GM19328 (cell line): ENCODE measurements around the gene PTGFRN.
"Not testable (repeated sequence)": the region's sequence is repeated elsewhere in the genome, so short reads cannot be mapped to it uniquely, and the experiment has no call there.

Experiments used
- ATAC-seq: cut with Tn5 transposase; IDR thresholded peaks from one replicate; pipeline ENCODE4 v1.9.1; 2021; ENCODE audit warnings: mild to moderate bottlenecking, moderate library complexity; ENCODE audit not compliant: unreplicated experiment

PTGFRN gene

DNA sequence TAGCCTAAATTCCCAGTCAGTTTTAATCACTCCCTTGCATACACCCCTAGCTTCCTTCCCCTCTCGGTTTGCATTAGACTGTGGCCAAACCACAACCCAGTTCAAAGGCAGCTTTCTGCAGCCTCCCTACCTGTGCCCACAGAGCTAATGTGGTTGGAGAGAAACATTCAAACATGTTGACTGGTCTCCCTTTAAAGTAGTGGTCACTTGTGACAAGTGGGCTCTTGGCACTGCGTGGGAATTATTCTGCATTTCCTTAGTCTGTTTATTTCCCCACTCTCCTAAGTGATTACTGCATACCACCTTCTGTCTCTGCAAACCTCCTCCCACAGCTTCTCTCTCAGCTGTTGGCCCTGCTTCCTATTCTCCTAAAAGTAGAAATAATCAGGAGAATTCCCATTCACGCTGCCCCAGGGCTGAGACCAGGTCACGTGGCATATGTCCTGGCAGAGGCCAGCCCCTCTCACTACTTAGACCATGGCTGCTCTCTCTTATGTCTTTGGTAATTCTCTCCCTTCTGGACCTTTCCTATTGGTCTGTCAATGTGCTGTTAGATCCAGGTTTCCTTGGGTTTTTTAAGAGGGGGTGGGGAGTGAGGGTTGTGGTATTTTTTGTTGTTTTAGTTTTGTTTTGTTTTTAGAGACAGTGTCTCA lies 53.4 kb downstream of the PTGFRN start:
- ATAC-seq, result no peak

DNA sequence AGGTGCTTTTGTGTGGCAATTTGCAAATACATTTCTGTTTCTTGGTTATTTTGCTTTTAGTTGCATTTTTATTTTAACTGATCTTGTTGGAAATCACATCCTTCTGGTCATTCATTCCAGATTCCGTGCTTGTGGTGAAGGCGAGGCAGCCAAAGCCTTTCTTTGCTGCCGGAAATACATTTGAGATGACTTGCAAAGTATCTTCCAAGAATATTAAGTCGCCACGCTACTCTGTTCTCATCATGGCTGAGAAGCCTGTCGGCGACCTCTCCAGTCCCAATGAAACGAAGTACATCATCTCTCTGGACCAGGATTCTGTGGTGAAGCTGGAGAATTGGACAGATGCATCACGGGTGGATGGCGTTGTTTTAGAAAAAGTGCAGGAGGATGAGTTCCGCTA lies 57.1 kb downstream of the PTGFRN start:
- ATAC-seq, result no peak

DNA sequence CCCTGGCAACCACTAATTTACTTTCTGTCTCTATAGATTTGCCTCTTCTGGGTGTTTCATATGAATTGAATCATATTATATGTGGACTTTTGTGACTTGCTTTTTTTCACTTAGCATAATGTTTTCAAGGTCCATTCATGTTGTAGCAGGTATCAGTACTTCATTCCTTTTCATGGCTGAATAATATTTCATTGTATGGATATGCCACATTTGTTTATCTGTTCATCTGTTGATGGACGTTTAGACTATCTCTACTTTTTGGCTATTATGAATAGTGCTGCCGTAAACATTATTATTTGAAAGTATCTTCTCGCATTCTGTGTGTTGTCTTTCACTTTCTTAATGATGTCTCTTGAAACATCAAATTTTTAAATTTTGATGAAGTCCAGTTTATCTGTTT lies 59.0 kb downstream of the PTGFRN start:
- ATAC-seq, result no peak

DNA sequence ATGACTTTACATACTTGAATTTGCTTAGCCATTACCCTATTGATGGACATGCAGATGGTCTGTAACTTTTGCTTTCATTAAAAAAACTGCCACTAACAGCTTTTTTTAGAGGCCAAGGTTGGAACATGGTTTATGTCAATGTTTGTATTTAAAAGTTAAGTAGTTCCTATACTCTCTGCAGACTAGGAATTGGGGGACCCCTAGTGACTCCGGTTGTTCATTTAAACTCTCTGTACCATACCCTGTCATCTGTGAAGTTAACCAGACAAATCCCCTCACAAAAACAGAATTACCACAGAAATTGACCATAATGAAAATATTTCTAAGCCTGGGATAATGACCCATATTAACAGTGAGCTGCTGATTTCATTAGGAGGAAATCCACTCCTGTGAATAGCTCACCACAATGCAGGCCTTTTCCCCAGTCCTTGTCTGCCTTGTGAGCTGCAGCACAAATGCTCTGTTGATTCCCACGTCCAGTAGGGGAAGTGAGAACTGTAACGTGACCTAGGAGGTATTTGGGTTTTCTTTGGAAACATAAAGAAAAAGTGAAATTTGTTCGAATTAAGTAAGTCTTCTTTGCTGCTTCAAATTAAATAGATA lies 61.6 kb downstream of the PTGFRN start:
- ATAC-seq, result no peak

DNA sequence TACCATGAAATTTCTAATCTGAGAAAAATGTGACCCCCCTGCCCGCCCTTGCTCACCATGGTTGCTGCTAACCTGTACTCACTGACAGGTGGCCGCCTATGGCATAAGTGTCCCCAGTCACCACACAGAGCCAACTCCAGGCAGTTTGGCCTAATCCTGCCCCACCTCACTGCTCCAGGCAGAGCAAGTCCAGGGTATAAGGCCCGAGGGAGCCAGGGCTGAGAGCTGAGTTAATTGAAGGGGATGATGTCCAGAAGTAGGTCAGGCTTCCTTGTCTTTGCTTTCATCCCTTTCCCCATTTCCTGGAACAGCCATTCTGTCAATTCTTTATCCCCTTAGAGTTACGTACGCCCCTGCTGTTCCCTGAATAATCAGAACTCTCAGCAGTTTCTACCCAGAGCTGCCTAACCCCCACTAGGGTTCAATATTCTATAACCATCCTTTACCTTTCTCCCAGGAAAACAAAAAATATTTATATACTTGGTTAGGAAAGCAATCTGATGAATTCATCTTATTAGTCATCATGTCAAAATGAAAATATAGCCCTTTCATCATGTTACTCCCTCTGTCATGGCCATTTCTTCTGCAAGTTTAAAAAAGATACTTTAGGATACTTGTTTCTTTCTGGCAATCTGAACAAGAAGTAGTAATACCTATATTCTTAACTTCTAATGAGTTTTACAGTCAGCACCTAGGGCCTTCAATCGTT lies 62.4 kb downstream of the PTGFRN start:
- no peak for ATAC-seq

DNA sequence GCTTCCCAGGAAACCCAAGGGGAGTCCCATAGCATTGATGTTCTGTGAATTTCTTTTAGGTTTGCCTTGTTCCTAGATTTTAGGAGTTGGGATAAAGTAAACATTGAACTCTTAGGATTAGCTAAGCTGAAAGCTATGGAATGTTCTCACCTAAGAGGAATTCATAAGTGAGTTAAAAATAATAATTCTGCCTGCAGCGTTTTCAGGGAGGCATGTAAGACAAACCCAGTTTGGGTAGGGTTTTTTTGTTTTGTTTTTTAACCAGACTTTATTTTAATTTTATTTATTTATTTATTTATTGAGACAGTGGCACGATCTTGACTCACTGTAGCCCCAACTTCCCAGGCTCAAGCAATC lies 62.9 kb downstream of the PTGFRN start:
- ATAC-seq, result no peak

DNA sequence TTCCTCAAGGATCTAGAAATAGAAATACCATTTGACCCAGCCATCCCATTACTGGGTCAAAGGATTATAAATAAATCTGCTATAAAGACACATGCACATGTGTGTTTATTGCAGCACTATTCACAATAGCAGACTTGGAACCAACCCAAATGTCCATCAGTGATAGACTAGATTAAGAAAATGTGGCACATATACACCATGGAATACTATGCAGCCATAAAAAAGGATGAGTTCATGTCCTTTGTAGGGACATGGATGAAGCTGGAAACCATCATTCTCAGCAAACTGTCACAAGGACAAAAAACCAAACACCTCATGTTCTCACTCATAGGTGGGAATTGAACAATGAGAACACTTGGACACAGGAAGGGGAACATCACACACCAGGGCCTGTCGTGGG lies 70.6 kb downstream of the PTGFRN start:
- not testable (repeated sequence) for ATAC-seq

DNA sequence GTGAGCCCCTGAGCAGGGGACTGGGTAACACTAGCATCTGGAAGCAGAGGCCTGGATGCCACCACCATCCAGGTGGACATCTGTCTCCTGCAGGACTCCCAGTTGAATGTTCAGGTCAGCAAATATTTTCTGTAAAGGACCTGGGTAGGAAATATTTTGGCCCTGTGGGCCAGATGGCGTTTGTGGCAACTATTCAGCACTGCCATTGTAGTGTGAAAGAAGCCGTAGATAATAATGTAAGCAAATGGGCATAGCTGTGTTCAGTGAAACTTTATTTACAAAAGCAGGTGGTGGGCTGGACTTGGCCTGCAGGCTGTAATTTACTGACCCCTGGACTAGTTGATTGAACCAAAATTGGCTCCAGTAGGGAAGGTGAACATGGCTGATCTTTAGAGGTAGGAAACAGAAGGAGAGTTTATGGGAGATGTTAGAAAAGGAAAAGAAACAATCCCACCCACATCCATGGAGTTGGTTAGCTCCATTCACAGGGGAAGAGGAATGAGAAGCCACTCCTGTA lies 71.9 kb downstream of the PTGFRN start:
- ATAC-seq, result no peak

DNA sequence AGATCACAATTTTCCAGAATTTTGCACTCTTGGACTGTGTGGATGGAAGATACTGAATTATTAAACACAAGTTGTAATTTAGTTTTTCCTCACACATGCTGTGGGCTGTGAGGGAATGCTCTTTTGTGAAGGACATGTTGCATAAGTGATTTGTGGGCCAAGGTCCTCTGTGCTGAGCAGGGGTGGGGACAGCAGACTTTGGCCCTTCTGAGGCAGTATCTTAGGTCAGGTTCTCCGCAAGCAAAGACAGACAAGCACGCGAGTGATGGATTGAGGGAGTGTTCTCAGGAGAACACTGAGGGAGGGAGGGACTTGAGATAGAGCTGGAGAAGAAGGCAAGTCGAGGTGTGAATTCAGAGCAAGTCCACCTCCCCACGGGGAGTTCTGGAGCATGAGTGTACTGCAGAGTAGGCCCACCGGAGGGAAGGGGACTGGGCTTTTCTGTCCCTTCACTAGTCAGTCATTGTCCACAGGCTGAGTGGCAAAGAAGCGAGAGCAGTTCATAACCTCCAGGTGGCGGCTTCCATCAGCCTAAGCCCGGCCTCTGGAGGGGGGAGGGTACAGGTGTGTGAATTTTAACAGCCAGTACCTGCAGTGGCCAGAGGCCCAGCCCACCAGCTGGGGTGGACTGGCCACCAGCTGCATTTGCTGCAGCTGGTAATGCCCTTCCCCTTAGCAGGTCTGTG lies 72.7 kb downstream of the PTGFRN start:
- no peak for ATAC-seq

DNA sequence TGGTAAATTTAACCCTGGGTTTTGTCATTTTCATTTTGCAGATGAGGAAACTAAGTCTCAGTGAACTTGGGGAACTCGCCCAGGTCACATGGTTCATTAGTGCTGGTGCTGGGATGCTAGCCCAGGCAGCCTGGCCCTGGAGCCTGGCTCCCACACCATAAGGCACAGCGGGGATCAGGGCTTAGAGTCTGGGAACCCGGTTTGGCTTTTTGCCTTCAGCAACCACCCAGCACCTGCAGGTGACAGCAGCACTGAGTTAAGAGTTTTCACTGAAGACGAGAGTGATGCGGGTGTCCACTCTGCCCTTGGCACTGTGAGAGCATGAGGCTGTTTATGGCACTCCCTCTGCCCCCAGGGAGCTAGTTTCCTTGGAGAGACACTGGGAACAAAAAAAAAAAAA lies 73.4 kb downstream of the PTGFRN start:
- no peak for ATAC-seq

DNA sequence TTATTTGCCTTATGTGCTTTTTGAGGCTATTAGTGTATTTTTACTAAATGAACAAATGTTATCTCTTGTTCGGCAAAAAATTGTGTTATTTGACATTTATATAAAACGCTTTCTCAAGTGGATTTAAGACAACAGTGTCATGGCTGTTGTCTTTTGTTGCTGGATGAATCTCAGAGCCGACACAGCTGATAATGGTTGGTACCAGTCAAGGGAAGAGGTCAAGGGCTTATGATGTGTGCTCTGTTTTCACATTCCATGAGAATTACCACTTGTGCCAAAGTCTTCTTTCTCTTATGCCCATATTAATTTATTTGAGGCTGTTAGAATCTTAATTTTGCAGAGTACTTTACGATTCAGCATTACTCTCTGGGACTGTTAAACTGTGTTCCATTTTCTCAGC lies 74.0 kb downstream of the PTGFRN start:
- ATAC-seq, result no peak

DNA sequence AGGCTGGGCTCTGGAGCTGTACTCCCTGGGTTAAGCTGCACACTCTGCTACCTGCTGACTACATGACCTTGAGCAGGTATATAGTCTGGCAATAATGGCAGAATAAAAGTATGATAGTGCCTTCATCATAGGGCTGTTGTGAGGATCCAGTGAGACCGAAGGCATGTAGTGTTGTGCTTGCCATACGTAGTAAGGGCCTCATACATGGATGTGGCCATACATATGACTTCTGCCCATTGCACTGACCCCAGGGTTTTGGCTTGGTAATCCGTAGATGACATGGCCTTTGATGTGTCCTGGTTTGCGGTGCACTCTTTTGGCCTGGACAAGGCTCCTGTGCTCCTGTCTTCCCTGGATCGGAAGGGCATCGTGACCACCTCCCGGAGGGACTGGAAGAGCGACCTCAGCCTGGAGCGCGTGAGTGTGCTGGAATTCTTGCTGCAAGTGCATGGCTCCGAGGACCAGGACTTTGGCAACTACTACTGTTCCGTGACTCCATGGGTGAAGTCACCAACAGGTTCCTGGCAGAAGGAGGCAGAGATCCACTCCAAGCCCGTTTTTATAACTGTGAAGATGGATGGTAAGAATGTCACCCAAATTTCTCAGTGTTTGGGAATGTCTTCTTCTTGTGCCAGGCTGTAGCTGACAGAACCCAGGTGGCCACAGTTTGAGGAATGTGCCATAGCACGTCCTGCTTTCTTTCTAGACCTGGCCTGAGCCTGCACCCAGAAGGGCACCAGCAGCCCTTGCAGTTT lies 74.9 kb downstream of the PTGFRN start:
- ATAC-seq, result no peak

DNA sequence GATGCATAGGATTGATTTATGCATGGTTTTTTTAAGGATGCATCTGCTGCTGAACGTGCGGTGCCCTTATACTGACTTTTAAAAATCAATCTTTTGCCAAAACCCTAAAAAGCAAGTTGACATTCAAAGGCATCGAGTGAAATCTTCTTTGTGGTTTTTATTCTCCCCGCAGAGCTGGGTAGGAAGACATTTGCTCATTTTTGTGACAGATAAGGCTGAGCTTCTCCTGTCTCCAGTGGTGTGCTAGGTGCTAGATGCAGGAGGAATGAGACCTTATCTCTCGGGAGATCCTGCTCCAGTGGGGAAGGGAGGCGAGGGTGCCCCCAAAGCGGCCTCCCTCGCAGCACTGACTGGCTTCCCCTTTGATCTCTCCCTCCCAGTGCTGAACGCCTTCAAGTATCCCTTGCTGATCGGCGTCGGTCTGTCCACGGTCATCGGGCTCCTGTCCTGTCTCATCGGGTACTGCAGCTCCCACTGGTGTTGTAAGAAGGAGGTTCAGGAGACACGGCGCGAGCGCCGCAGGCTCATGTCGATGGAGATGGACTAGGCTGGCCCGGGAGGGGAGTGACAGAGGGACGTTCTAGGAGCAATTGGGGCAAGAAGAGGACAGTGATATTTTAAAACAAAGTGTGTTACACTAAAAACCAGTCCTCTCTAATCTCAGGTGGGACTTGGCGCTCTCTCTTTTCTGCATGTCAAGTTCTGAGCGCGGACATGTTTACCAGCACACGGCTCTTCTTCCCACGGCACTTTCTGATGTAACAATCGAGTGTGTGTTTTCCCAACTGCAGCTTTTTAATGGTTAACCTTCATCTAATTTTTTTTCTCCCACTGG lies 76.9 kb downstream of the PTGFRN start:
- ATAC-seq, result no peak

DNA sequence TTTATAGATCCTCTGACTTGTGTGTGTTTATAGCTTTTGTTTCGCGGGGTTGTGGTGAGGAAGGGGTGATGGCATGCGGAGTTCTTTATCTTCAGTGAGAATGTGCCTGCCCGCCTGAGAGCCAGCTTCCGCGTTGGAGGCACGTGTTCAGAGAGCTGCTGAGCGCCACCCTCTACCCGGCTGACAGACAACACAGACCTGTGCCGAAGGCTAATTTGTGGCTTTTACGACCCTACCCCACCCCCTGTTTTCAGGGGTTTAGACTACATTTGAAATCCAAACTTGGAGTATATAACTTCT lies 77.5 kb downstream of the PTGFRN start:
- no peak for ATAC-seq

DNA sequence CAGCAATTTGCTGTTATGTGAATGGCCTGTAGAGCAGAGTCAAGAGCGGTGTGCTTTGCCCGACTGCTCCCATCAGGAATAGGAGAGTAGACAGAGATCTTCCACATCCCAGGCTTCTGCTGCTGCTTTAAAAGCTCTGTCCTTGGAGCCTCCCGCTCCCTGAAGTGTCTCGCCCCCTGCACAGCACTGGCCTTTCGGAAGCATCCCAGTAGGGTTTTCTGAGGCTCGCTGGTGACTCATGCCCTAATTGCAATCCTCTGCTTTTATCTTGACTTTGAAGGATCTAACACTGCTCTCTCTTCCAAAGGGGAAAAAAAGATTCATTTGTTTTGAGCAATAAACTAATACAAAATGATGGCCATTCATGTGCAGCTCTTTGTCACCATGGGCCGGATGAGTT lies 78.5 kb downstream of the PTGFRN start:
- no peak for ATAC-seq

DNA sequence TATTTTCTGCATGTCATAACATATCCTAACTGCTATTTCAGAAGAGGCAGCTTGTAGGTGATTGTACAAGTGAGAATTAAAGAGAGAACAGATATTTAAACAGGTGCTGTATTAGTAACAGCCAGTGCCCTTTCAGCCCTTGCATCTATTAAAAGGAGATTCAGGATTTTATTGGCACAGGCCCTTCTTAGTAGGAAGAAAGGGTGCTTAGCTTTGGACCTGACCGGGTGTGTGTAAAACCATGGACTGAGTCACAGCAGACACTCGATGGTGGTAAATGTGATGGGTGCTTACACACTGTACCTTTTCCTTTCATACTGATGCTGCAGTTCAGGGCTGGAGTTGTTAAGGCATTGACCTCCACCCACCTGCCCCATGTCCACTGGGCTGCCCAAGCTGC lies 79.2 kb downstream of the PTGFRN start:
- ATAC-seq, result no peak

DNA sequence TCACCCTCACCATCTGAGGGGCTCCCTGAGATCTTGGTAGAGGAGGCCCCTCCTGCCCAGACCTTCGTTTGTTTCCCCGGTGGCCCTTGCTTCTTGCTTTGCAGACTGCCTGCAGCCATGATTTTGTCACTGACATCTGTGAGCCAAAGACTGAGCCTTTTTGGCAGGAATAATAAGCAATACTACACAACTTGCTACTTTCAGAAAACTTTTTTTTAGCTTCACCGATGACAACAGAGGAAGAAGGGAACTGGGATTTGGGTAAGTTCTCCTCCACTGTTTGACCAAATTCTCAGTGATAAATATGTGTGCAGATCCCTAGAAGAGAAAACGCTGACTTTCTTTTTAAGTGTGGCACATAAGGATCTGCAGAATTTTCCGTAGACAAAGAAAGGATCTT lies 80.1 kb downstream of the PTGFRN start:
- ATAC-seq, result no peak

DNA sequence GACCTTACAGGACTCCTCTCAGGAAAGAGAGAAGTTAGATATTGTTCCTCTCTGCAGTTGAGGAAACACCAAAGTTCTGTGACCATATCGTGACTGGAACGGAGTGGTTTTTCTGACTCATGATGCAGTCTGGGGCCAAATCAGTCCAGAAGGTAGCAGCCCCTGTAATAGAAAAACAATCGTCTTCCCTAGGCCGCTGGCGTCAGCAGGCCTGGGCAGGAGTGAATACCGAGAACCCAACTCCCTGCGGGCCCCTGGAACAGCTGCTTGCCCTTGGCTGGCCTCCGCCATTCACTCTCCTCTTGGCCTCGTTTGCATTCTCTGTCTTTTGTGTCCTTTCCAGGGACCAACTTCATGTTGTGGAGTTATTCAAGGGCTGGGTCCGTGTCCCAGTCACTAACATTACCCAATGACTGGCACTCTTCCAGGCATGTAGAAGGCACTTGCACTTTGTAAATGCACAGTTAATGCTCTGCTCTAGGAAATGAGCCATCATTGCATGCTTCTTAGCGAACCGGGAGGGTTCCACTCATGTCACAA lies 81.0 kb downstream of the PTGFRN start:
- no peak for ATAC-seq

DNA sequence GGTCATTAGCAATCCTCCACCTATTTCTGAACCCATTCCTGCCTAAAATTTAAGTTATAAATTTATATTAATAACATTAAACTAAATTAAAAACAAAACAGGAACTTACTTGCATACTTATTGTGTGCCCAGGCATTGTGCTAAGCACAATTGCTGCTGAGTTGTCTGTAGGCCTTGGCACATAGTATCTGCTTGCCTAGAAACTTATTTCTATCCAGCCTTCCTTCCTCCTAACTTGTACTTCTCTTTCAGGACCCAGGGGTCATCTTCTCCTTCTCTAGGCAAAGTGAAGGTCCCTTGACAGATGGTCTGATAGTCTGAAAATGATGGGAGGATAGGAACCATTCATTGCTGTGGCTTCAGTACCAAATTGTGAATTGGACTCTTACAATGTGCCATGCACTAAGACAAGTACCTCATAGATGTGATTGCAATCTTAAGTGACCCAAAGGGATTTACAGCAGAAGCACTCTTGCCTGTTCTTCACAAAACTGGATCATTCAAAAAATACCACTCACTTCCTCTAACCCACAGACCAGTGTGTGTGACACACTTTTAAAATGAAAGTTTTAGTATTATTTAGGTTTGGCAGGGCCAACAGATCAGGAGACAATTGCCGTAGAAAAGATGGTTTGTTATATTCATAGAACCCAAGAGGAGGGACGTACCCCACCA lies 81.6 kb downstream of the PTGFRN start:
- no peak for ATAC-seq

DNA sequence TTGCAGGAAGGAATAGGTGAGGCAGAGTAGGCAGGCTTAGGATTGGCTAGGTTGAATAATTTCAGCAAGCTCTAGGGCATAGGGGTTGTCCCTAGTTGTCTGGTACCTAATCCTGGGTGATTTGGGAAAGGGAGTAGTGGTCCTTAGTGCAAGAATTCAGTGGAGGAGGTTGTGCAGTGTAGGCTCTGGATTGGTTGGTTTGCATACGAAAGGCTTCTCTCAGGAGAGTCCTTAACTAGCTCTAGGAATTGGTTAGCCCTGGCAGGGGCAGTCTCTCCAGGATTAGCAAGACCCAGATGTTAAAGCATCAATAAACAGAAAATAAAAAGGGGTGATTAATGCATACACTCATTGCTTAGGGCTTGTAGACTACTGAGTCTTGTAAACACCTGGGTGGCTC lies 82.2 kb downstream of the PTGFRN start:
- no peak for ATAC-seq
